GM21390 (cell line): ENCODE results near the gene HPRT1.

Experiments
- ATAC-seq: cut with Tn5 transposase; IDR thresholded peaks from one replicate; pipeline ENCODE4 v1.9.1; 2021; ENCODE audit not compliant: unreplicated experiment

The HPRT1 gene

GRCh38 chrX:134472041-134472440, 12.1 kb downstream of the HPRT1 start:
- ATAC-seq: no peak

- no peak for ATAC-seq
Measured at GRCh38 chrX:134476284-134476683, 16.3 kb downstream of the HPRT1 start.

- no peak for ATAC-seq
Measured at GRCh38 chrX:134478374-134478773, 18.4 kb downstream of the HPRT1 start.

GRCh38 chrX:134480061-134480460, 20.1 kb downstream of the HPRT1 start:
- no peak for ATAC-seq

GRCh38 chrX:134481339-134481738, 21.4 kb downstream of the HPRT1 start:
- ATAC-seq: no peak

- ATAC-seq: no peak
Measured at GRCh38 chrX:134482371-134482770, 22.4 kb downstream of the HPRT1 start.

- ATAC-seq: no peak
Measured at GRCh38 chrX:134484039-134484438, 24.1 kb downstream of the HPRT1 start.

GRCh38 chrX:134501941-134502340, 42.0 kb downstream of the HPRT1 start:
- no peak for ATAC-seq

GRCh38 chrX:134502686-134503085, 42.7 kb downstream of the HPRT1 start:
- no peak for ATAC-seq

- no peak for ATAC-seq
Measured at GRCh38 chrX:134512566-134512965, 52.6 kb downstream of the HPRT1 start.

GRCh38 chrX:134513091-134513490, 53.1 kb downstream of the HPRT1 start:
- no peak for ATAC-seq

- no peak for ATAC-seq
Measured at GRCh38 chrX:134520860-134521390, 61.0 kb downstream of the HPRT1 start.

- no peak for ATAC-seq
Measured at GRCh38 chrX:134524181-134524580, 64.2 kb downstream of the HPRT1 start.

- no peak for ATAC-seq
Measured at GRCh38 chrX:134525086-134525792, 65.3 kb downstream of the HPRT1 start.

- no peak for ATAC-seq
Measured at GRCh38 chrX:134526399-134526798, 66.4 kb downstream of the HPRT1 start.

- ATAC-seq: no peak
Measured at GRCh38 chrX:134528960-134529359, 69.0 kb downstream of the HPRT1 start.

GRCh38 chrX:134529481-134529880, 69.5 kb downstream of the HPRT1 start:
- no peak for ATAC-seq

- no peak for ATAC-seq
Measured at GRCh38 chrX:134530845-134531244, 70.9 kb downstream of the HPRT1 start.

- ATAC-seq: no peak
Measured at GRCh38 chrX:134533352-134533751, 73.4 kb downstream of the HPRT1 start.

- no peak for ATAC-seq
Measured at GRCh38 chrX:134533952-134534351, 74.0 kb downstream of the HPRT1 start.

GRCh38 chrX:134537179-134537955, 77.4 kb downstream of the HPRT1 start:
- no peak for ATAC-seq

GRCh38 chrX:134538316-134538715, 78.4 kb downstream of the HPRT1 start:
- ATAC-seq: no peak
